Stomach (tissue), 9 donors: ENCODE data around the gene NTM. TPM values are rescaled to one million over a fixed set of nuclear protein-coding genes. Genes with fewer than 3 reads are reported as not detected.

Experiments
- DNase-seq, 2 donors: peaks; one replicate each; pipeline versions ENCODE4 v3.0.0 to v3.0.0-alpha.2; 2013 to 2019
- H3K27ac ChIP-seq, 5 donors: fragments of 200-600 bp in 4 of 5; sonication (generic) in 4 of 5; one replicate each; pipeline ENCODE4 v1.5.1; 2013 to 2019; ENCODE audit warnings: mild to moderate bottlenecking in 1 of 5, moderate library complexity in 1 of 5
- H3K27me3 ChIP-seq, 3 donors: fragments of 200-600 bp; sonication (generic); one replicate each; pipeline ENCODE4 v1.5.1; 2017 to 2019; ENCODE audit warnings: mixed run types in 1 of 3
- H3K36me3 ChIP-seq, 4 donors: fragments of 200-600 bp; sonication (generic); 1 replicate in 3 of 4; 2 replicates in 1 of 4; pipeline ENCODE4 v1.5.1; 2016 to 2019
- H3K4me1 ChIP-seq, 4 donors: fragments of 200-600 bp; sonication (generic); one replicate each; pipeline ENCODE4 v1.5.1; 2016 to 2019
- H3K4me3 ChIP-seq, 4 donors: fragments of 200-600 bp; sonication (generic) in 3 of 4; one replicate each; pipeline ENCODE4 v1.5.1; 2016 to 2019; ENCODE audit warnings: mild to moderate bottlenecking in 1 of 4
- H3K9me3 ChIP-seq, 4 donors: fragments of 200-600 bp; sonication (generic); one replicate each; pipeline ENCODE4 v1.5.1; 2016 to 2019
- EP300 ChIP-seq: sonication (generic); formaldehyde crosslinking; IDR thresholded peaks from one replicate; pipeline ENCODE4 v1.6.1; 2017; ENCODE audit warnings: antibody characterized with exemption
- POLR2A ChIP-seq, 4 donors: fragments of 450-650 bp; IDR thresholded peaks; one replicate each; pipeline ENCODE4 v1.6.1; 2016; ENCODE audit warnings: antibody characterized with exemption in 4 of 4, control low read depth in 2 of 4, mild to moderate bottlenecking in 1 of 4, moderate library complexity in 1 of 4
- POLR2AphosphoS5 ChIP-seq, 3 donors: sonication (generic); formaldehyde crosslinking; IDR thresholded peaks; one replicate each; pipeline ENCODE4 v1.6.1; 2016; ENCODE audit warnings: antibody characterized with exemption in 3 of 3
- WGBS, 5 donors: extraction: QIAGEN DNeasy Blood & Tissue Kit in 3 of 5; methylation state at CpG; one replicate each; pipeline versions ENCODE4 v1.1.5 to v1.1.7; 2013 to 2018; 5-methylcytosine and 5-hydroxymethylcytosine counted together
- intact Hi-C: fragments of 100-400 bp; cut with DNase I; formaldehyde crosslinking; loops from one replicate; pipeline ENCODE4 v1.15.1; 2023; ENCODE audit warnings: low total_unique reads
- polyA plus RNA-seq, 3 donors: library from polyadenylated mRNA; stranded (reverse); fragments of 200-250 nt; gene quantifications; one replicate each; pipeline ENCODE4 v1.2.3, GENCODE V29; 2013
- total RNA-seq, 5 donors: library from RNA; depleted of rRNA; stranded (reverse); fragments of >200 nt; gene quantifications; one replicate each; pipeline versions ENCODE4 v1.1.0 to v1.2.3, GENCODE V29; 2014 to 2016
- TF ChIP-seq, protein P1 (sequence below), 7 experiments: fragments of 450-650 bp in 4 of 7; fragments of 200-600 bp in 3 of 7; sonication (generic) in 3 of 7; IDR thresholded peaks; one replicate each; pipeline ENCODE4 v1.5.1; 2016 to 2019; ENCODE audit warnings: antibody characterized with exemption in 7 of 7, control low read depth in 2 of 7, mild to moderate bottlenecking in 1 of 7
- donor health status: healthy with polysubstance abuse.
- donor health status: Bipolar disorder and iron deficiency.
- donor health status: healthy.

The NTM gene
- total and polyA plus RNA-seq, 8 donors, result 0.50 to 8.4 (median 1.3) TPM; not detected in 3

DNA sequence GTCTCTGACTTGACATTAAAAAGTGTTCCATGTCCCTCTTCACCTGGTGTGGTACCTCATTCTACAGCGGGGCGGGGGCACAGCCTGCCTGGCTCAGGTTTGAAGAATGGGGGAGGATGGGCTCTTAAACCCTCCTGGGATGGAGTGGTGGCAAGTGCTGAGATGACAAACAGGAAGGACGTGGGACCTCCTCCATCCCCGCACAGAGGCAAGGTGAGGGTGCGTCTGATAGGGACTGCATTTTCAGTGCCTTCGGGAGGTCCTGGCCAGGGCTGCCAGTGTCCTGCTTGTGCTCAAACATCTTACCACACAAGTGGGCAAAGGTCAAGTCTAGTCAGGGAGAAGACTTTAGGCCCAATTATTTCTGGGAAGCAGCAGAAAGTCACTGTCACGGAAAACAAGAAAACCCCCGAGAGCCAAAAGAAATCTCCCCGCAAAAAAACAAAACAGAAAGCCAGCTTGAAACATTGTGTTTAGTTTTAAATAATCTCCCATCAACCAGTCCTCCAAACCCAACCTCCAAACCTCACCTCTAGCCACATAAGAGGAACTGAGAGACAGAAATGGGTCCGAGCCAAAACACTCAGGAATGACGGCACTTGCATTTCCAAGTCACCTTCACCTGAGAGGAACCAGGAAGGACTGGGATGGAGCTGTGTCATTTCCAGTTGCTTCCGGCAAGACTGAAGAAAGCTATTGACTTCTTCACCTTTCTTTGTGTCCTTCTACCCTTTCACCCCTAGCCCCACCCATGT lies 966.5 kb downstream of the NTM start:
- no peaks in the 10 kb centered on the region for H3K4me1 ChIP-seq
- no peak for DNase-seq
- TF ChIP-seq POLR2AphosphoS5 (IDR thresholded peaks at IDR 0.05) (no peak), POLR2A (IDR thresholded peaks at IDR 0.05) (no peak), EP300 (no peak)
- TF ChIP-seq, protein P1, sequence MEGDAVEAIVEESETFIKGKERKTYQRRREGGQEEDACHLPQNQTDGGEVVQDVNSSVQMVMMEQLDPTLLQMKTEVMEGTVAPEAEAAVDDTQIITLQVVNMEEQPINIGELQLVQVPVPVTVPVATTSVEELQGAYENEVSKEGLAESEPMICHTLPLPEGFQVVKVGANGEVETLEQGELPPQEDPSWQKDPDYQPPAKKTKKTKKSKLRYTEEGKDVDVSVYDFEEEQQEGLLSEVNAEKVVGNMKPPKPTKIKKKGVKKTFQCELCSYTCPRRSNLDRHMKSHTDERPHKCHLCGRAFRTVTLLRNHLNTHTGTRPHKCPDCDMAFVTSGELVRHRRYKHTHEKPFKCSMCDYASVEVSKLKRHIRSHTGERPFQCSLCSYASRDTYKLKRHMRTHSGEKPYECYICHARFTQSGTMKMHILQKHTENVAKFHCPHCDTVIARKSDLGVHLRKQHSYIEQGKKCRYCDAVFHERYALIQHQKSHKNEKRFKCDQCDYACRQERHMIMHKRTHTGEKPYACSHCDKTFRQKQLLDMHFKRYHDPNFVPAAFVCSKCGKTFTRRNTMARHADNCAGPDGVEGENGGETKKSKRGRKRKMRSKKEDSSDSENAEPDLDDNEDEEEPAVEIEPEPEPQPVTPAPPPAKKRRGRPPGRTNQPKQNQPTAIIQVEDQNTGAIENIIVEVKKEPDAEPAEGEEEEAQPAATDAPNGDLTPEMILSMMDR (IDR thresholded peaks at IDR 0.05), result no peak
- H3K27me3 ChIP-seq, result no peaks in the 10 kb centered on the region
- H3K27ac ChIP-seq, result no peak overlapping the region
- intact Hi-C loops, result no loop called here
- no peaks in the 10 kb centered on the region for H3K36me3 ChIP-seq
- H3K4me3 ChIP-seq, result no peak overlapping the region
- 79 to 89% (median 82%) methylated on average over 12 of the region's 12 CpGs for WGBS, 5 donors
- H3K9me3 ChIP-seq, result no peaks in the 10 kb centered on the region

DNA sequence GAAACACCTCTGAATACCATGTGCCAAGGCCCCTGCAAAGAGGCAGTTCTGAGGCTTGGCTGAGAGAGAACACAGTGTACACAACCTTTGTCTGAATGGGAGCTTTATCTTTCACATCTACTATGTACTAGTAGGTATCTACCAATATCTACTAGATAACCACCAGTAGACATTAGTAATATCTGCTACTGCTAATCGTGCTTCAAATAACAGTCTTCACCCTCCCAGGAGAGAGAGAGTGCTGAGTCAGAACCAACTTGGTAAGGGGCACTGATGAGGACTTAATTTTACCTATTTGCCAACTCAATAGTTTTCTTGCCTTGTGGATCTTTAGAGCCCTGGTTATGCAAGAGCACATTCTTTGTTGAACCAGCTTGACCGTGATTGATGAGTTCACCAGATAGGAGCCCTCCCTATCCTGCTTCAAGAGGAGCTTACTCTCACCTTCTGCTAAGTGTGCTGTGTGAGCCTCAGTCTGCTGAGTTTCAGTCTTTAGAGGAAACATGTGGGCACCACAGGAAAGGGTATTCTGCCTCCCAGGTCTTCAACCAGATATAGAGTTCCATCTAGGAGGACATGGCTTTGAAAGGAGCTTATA lies 967.5 kb downstream of the NTM start:
- no peak overlapping the region for H3K4me3 ChIP-seq
- H3K27ac ChIP-seq, result no peak overlapping the region
- H3K9me3 ChIP-seq, result no peaks in the 10 kb centered on the region
- no peaks in the 10 kb centered on the region for H3K36me3 ChIP-seq
- TF ChIP-seq POLR2AphosphoS5 (IDR thresholded peaks at IDR 0.05), result no peak
- TF ChIP-seq, protein P1 (IDR thresholded peaks at IDR 0.05), result no peak
- no peak for TF ChIP-seq POLR2A (IDR thresholded peaks at IDR 0.05)
- no peak for TF ChIP-seq EP300
- intact Hi-C loops, result no loop called here
- no peaks in the 10 kb centered on the region for H3K4me1 ChIP-seq
- WGBS, 5 donors, result 38 to 66% (median 53%) methylated on average over 2 of the region's 2 CpGs
- DNase-seq, result no peak
- no peaks in the 10 kb centered on the region for H3K27me3 ChIP-seq

DNA sequence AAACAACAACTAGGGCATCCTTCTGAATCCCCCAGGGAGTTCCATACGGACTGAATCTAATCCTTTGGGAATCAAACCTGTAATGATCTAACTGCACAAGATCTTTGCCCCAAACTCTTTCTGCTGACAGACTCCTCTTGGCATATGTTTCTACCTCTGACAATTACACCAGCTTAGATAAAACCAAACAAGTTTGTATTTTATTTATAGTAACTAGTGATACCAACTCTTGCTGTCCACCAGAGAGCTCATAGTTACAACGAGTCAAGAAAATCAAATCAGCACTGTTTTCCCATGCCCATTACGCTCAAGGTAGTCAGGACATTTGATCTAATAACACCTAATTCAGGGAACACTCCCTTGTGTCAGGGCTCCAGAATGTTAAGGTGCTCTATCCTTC lies 972.0 kb downstream of the NTM start:
- intact Hi-C loops, result no loop called here
- TF ChIP-seq EP300, result no peak
- TF ChIP-seq, protein P1 (IDR thresholded peaks at IDR 0.05), result no peak
- no peak for TF ChIP-seq POLR2AphosphoS5 (IDR thresholded peaks at IDR 0.05)
- TF ChIP-seq POLR2A (IDR thresholded peaks at IDR 0.05), result no peak
- no peak for DNase-seq
- H3K4me1 ChIP-seq, result no peaks in the 10 kb centered on the region
- H3K9me3 ChIP-seq, result no peaks in the 10 kb centered on the region
- no peaks in the 10 kb centered on the region for H3K36me3 ChIP-seq
- H3K4me3 ChIP-seq, result no peak overlapping the region
- 64 to 77% (median 71%) methylated on average over 3 of the region's 3 CpGs for WGBS, 5 donors
- no peak overlapping the region for H3K27ac ChIP-seq
- H3K27me3 ChIP-seq, result no peaks in the 10 kb centered on the region

DNA sequence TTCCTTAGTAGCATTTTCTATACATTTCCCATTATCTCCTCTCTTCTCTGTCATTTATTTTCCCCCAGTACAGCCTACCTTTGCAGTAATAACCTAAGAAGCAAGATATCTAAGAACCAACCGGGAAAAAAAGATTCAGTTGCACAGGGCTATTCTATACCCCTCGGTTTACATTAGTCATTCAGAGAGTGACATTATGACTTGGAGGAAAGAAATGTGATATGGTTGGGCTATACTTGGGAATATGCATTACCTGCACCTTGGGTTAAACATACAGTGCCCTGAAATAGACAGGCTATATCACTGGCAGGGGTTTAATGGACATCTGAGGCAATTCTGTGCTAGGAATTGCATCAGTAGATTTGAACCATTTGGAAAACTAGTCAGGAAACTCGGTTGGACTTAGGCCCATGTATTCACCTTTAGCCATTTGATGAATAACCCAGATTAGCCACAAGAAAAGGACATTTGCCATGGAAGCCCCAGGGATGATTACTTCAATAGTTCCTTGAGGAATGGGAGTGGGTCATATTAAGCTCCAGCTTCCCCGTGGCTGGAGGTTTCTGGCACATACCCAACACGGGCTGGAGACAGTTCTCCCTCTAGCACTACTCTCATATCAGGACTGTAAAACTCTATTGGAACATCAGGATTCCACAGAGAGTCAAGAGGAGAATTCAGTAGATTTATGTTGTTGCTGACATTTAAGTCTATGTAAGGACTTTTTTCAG lies 973.2 kb downstream of the NTM start:
- no peak for DNase-seq
- intact Hi-C loops, result no loop called here
- Histone ChIP-seq H3K4me1 (no peaks in the 10 kb centered on the region), H3K9me3 (no peaks in the 10 kb centered on the region), H3K36me3 (no peaks in the 10 kb centered on the region), H3K4me3 (no peak overlapping the region), H3K27me3 (no peaks in the 10 kb centered on the region), H3K27ac (no peak overlapping the region)
- 38 to 52% (median 48%) methylated on average over 5 of the region's 5 CpGs for WGBS, 5 donors
- no peak for TF ChIP-seq POLR2AphosphoS5 (IDR thresholded peaks at IDR 0.05)
- TF ChIP-seq, protein P1 (IDR thresholded peaks at IDR 0.05), result no peak
